Fibroblast of skin of abdomen (primary cell): ENCODE data around the gene SIX3. TPM values are rescaled to one million over a fixed set of nuclear protein-coding genes. Genes with fewer than 3 reads are reported as not detected.

ENCODE experiments used
- DNase-seq: peaks from one replicate; pipeline ENCODE4 v3.0.0-alpha.2; 2013
- polyA plus RNA-seq, 2 experiments: library from polyadenylated mRNA; unstranded; fragments of 120-200 nt; gene quantifications; one replicate each; pipeline ENCODE4 v1.2.1, GENCODE V29; 2013; ENCODE audit not compliant: insufficient read length in 2 of 2

The SIX3 gene
- not detected for polyA plus RNA-seq (2013, experiment 1 of 2; ENCODE audit: insufficient read length)
- not detected for polyA plus RNA-seq (2013, experiment 2 of 2; ENCODE audit: insufficient read length)

- DNase-seq = peak; percentile 8
These were observed at the start of gene SIX3 for GRCh38 chr2:44941551-44942234. TSS of gene SIX3 (plus strand) at chr2:44941702. CDS start at chr2:44942105, 403 bp downstream.

- no peak for DNase-seq
These were observed 47.4 kb upstream of the SIX3 start for GRCh38 chr2:44894058-44894457.

- DNase-seq = no peak
These were observed 46.4 kb upstream of the SIX3 start for GRCh38 chr2:44895061-44895460.

- no peak for DNase-seq
These were observed 44.1 kb upstream of the SIX3 start for GRCh38 chr2:44897406-44897805.

- DNase-seq = no peak
These were observed 39.0 kb upstream of the SIX3 start for GRCh38 chr2:44902217-44903137.

- no peak for DNase-seq
These were observed 36.9 kb upstream of the SIX3 start for GRCh38 chr2:44904578-44904977.

- DNase-seq = no peak
These were observed 34.5 kb upstream of the SIX3 start for GRCh38 chr2:44906972-44907371.

- no peak for DNase-seq
These were observed 31.7 kb upstream of the SIX3 start for GRCh38 chr2:44909831-44910230.

- DNase-seq = peak; percentile 4
These were observed 28.8 kb upstream of the SIX3 start for GRCh38 chr2:44912660-44913059.

GRCh38 chr2:44916291-44916690 is 25.2 kb upstream of the SIX3 start:
- no peak for DNase-seq

- no peak for DNase-seq
These were observed 23.3 kb upstream of the SIX3 start for GRCh38 chr2:44918095-44918775.

- DNase-seq = no peak
These were observed 20.8 kb upstream of the SIX3 start for GRCh38 chr2:44920751-44921150.

- no peak for DNase-seq
These were observed 18.7 kb upstream of the SIX3 start for GRCh38 chr2:44922776-44923175.

GRCh38 chr2:44925561-44926136 is 15.9 kb upstream of the SIX3 start:
- DNase-seq = no peak

- DNase-seq = no peak
These were observed 14.5 kb upstream of the SIX3 start for GRCh38 chr2:44926957-44927356.

- DNase-seq = no peak
These were observed 13.5 kb upstream of the SIX3 start for GRCh38 chr2:44927985-44928482.

GRCh38 chr2:44928483-44929158 is 12.9 kb upstream of the SIX3 start:
- no peak for DNase-seq

- DNase-seq = no peak
These were observed 12.3 kb upstream of the SIX3 start for GRCh38 chr2:44929159-44929734.

GRCh38 chr2:44929735-44930273 is 11.7 kb upstream of the SIX3 start:
- DNase-seq = no peak

GRCh38 chr2:44930274-44931197 is 11.0 kb upstream of the SIX3 start:
- no peak for DNase-seq
